Upper lobe of right lung (tissue), 1 donor: ENCODE measurements around the gene CELF6. TPM values are rescaled to one million over a fixed set of nuclear protein-coding genes. Genes with fewer than 3 reads are reported as not detected.
A peak's percentile ranks its signal among the peaks of the same experiment; 100 is the strongest.

Experiments used
- ATAC-seq: fragments of 200-7000 bp; cut with Tn5 transposase; one replicate; pipeline ENCODE4 v1.9.1; 2020; ENCODE audit warnings: mild to moderate bottlenecking, moderate library complexity
- DNase-seq: peaks from one replicate; pipeline ENCODE4 v3.0.0-alpha.2; 2020
- H3K27ac ChIP-seq: fragments of 200-600 bp; one replicate; pipeline ENCODE4 v1.8.0; 2022
- H3K27me3 ChIP-seq: fragments of 200-600 bp; one replicate; pipeline ENCODE4 v1.8.0; 2022; ENCODE audit warnings: mild to moderate bottlenecking
- H3K36me3 ChIP-seq: fragments of 200-600 bp; one replicate; pipeline ENCODE4 v1.8.0; 2022
- H3K4me1 ChIP-seq: fragments of 200-600 bp; one replicate; pipeline ENCODE4 v1.8.0; 2022
- H3K4me3 ChIP-seq: fragments of 200-600 bp; one replicate; pipeline ENCODE4 v1.8.0; 2022; ENCODE audit warnings: mild to moderate bottlenecking
- H3K9me3 ChIP-seq: fragments of 200-600 bp; one replicate; pipeline ENCODE4 v1.8.0; 2022
- CTCF ChIP-seq: fragments of 200-600 bp; IDR thresholded peaks from one replicate; pipeline ENCODE4 v1.8.0; 2022; ENCODE audit warnings: antibody characterized with exemption
- intact Hi-C: fragments of 100-400 bp; cut with DNase I; formaldehyde crosslinking; loops from one replicate; pipeline ENCODE4 v1.11.0; 2022
- total RNA-seq: library from RNA; stranded (reverse); fragmentation: NEBNext Ultra II Directional; extraction: Animal tissue kit (Norgen Biotek cat#: 25700); gene quantifications from one replicate; pipeline ENCODE4 v1.2.1, GENCODE V29; 2021
- donor health status: DM: no; HTN: yes; CAD: no; lungs with severe emphysema.

The CELF6 gene
- total RNA-seq, 1 donor from 2014 or later, result 5.4 TPM

- no peak for TF ChIP-seq CTCF
- H3K4me3 ChIP-seq, result no peak overlapping the region
- H3K36me3 ChIP-seq, result no peaks in the 10 kb centered on the region
- DNase-seq (no peak), ATAC-seq (peak; percentile 4)
- intact Hi-C loops, result loop anchor here (10.0 kb wide), 1 partner anchor 85 kb away; no protein-coding TSS in a partner anchor
- no peaks in the 10 kb centered on the region for H3K4me1 ChIP-seq
- H3K27ac ChIP-seq, result no peak overlapping the region
- H3K27me3 ChIP-seq, result no peaks in the 10 kb centered on the region
- no peaks in the 10 kb centered on the region for H3K9me3 ChIP-seq
These were observed 30.2 kb downstream of the CELF6 start for GRCh38 chr15:72289597-72290325.

- Histone ChIP-seq H3K9me3 (no peaks in the 10 kb centered on the region), H3K4me1 (no peaks in the 10 kb centered on the region), H3K27ac (no peak overlapping the region), H3K27me3 (no peaks in the 10 kb centered on the region), H3K36me3 (no peaks in the 10 kb centered on the region), H3K4me3 (no peak overlapping the region)
- ATAC-seq (no peak), DNase-seq (no peak)
- no peak for TF ChIP-seq CTCF
- intact Hi-C loops, result loop anchor here (10.0 kb wide), 1 partner anchor 84 kb away; no protein-coding TSS in a partner anchor
These were observed 31.0 kb downstream of the CELF6 start for GRCh38 chr15:72288796-72289596.

GRCh38 chr15:72285927-72286516 is 33.9 kb downstream of the CELF6 start:
- Histone ChIP-seq H3K9me3 (no peaks in the 10 kb centered on the region), H3K4me3 (no peak overlapping the region), H3K36me3 (no peaks in the 10 kb centered on the region), H3K27me3 (no peaks in the 10 kb centered on the region), H3K4me1 (no peaks in the 10 kb centered on the region), H3K27ac (no peak overlapping the region)
- TF ChIP-seq CTCF, result peak; percentile 68
- intact Hi-C loops, result loop anchor here (10.0 kb wide), 1 partner anchor 81 kb away; no protein-coding TSS in a partner anchor
- ATAC-seq, result peak; percentile 86
- peak; percentile 82 for DNase-seq

GRCh38 chr15:72285402-72285801 is 34.6 kb downstream of the CELF6 start:
- H3K4me3 ChIP-seq, result no peak overlapping the region
- H3K27me3 ChIP-seq, result no peaks in the 10 kb centered on the region
- H3K9me3 ChIP-seq, result no peaks in the 10 kb centered on the region
- H3K36me3 ChIP-seq, result no peaks in the 10 kb centered on the region
- H3K4me1 ChIP-seq, result no peaks in the 10 kb centered on the region
- intact Hi-C loops, result loop anchor here (10.0 kb wide), 1 partner anchor 81 kb away; no protein-coding TSS in a partner anchor
- no peak overlapping the region for H3K27ac ChIP-seq
- DNase-seq (no peak), ATAC-seq (no peak)
- TF ChIP-seq CTCF, result no peak

GRCh38 chr15:72284781-72285180 is 35.2 kb downstream of the CELF6 start:
- intact Hi-C loops, result loop anchor here (10.0 kb wide), 1 partner anchor 80 kb away; no protein-coding TSS in a partner anchor

More at GRCh38 chr15:72284781-72285180, 35.2 kb downstream of the CELF6 start:
- Histone ChIP-seq H3K9me3 (no peaks in the 10 kb centered on the region), H3K27me3 (no peaks in the 10 kb centered on the region), H3K27ac (no peak overlapping the region), H3K4me3 (no peak overlapping the region), H3K36me3 (no peaks in the 10 kb centered on the region), H3K4me1 (no peaks in the 10 kb centered on the region)
- DNase-seq, result no peak
- ATAC-seq, result no peak
- TF ChIP-seq CTCF, result no peak
